ENCODE data around the gene CALHM6.

The CALHM6 gene

DNA sequence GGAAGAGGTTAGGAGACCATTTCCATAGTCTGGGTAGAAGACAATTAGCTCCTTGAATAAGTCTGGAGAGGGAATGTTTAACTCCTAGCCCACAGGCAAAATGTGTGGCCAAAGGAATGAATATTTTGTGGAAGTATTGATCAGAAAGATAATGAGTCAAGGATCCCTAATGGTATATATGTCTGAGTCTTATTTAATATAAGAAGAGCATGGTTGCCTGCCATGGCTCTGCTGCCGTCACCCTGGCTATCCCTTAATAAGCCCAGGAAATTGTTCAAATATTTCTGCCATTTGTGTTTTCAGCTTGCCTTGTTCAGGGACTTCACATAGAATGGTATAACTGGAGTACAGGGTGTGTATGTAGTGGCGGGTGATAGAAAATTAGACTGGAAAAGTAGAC lies 18.1 kb upstream of the CALHM6 start:
- H3K4me3 ChIP-seq (ENCODE audit: low read depth, low read length) = no peak overlapping the region
- TF ChIP-seq CTCF (IDR thresholded peaks at IDR 0.05; ENCODE audit: low read depth, low read length, missing control alignments) = no peak
- DNase-seq (ENCODE audit: low read depth) = no peak
- in situ Hi-C loops (cut with HindIII; ENCODE audit: low sequenced_read_pairs) = no loop called here

DNA sequence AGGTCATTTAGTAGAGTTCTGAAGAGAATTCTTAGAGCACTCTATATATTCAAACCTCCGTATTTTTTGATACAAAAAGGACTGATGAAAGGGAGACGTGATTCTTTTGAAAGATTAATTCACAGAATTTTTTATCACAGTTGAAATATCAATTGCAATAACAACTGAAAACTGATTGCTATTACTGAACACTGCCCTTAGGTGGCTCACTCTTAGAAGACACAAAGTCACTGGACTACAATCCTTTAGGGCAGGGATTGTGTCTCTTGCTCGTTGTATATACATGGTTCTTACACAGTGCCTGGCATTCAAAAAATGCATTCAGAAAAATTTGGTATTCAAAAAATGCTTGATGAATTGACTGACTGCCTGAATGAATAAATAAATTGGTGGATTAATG lies 17.1 kb upstream of the CALHM6 start:
- H3K4me3 ChIP-seq (ENCODE audit: low read depth, low read length) = no peak overlapping the region
- peak; percentile 12 for DNase-seq (ENCODE audit: low read depth)
- peak; percentile 61 for TF ChIP-seq CTCF (IDR thresholded peaks at IDR 0.05; ENCODE audit: low read depth, low read length, missing control alignments)
- in situ Hi-C loops (cut with HindIII; ENCODE audit: low sequenced_read_pairs) = no loop called here

- in situ Hi-C loops (cut with HindIII; ENCODE audit: low sequenced_read_pairs) = no loop called here
- H3K4me3 ChIP-seq (ENCODE audit: low read depth, low read length) = no peak overlapping the region
- no peak for DNase-seq (ENCODE audit: low read depth)
- TF ChIP-seq CTCF (IDR thresholded peaks at IDR 0.05; ENCODE audit: low read depth, low read length, missing control alignments) = no peak
Measured at GRCh38 chr6:116444575-116444974, 16.6 kb upstream of the CALHM6 start.

DNA sequence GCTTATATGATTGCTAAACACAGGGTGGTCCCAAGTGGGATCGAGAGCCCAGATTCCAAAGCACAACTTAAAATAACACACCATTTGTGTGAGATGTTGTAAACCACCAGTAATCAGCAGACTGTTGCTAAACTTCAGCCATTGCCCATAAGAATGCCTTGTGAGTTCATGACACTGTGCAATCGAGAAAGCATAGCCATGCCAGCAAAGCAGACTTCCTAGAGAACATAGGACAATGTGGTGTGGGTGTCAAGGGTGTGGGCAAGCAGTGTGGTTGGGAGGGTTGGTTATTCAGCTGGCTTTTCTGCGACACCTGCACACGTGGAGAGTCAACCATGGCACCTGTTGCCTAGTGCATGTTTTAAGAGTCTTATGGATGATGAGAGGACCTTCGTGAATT lies 16.1 kb upstream of the CALHM6 start:
- TF ChIP-seq CTCF (IDR thresholded peaks at IDR 0.05; ENCODE audit: low read depth, low read length, missing control alignments) = no peak
- no peak for DNase-seq (ENCODE audit: low read depth)
- H3K4me3 ChIP-seq (ENCODE audit: low read depth, low read length) = no peak overlapping the region
- in situ Hi-C loops (cut with HindIII; ENCODE audit: low sequenced_read_pairs) = no loop called here

- in situ Hi-C loops (cut with HindIII; ENCODE audit: low sequenced_read_pairs) = no loop called here
- H3K4me3 ChIP-seq (ENCODE audit: low read depth, low read length) = no peak overlapping the region
- no peak for DNase-seq (ENCODE audit: low read depth)
- TF ChIP-seq CTCF (IDR thresholded peaks at IDR 0.05; ENCODE audit: low read depth, low read length, missing control alignments) = no peak
Measured at GRCh38 chr6:116446399-116446798, 14.8 kb upstream of the CALHM6 start.

GRCh38 chr6:116447052-116447451 lies 14.1 kb upstream of the CALHM6 start:
- in situ Hi-C loops (cut with HindIII; ENCODE audit: low sequenced_read_pairs) = no loop called here
- no peak overlapping the region for H3K4me3 ChIP-seq (ENCODE audit: low read depth, low read length)
- TF ChIP-seq CTCF (IDR thresholded peaks at IDR 0.05; ENCODE audit: low read depth, low read length, missing control alignments) = no peak
- DNase-seq (ENCODE audit: low read depth) = no peak

DNA sequence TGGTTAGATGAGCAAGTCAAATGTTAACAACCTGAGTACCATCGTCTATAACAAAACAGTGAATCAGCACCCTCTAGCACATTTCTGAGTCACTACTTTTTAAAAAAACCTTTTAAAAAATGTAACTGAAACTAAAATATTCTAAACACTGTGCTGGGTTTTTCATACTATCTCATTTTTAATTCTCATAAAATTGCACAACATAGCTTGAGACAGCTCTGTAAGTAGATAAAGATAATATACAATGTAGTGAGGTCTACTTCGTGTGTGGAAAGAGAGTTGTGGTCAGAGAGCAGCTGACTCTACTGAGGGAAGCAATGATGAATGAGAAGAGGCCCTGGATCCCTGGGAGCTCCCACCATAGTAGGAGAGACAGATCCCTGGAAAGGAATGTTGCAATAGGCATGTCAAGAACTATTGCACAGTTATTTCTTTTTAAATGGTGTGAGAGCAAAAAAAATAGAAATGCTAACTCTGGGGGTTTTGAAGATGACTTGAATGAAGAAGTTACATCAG lies 13.6 kb upstream of the CALHM6 start:
- no peak for TF ChIP-seq CTCF (IDR thresholded peaks at IDR 0.05; ENCODE audit: low read depth, low read length, missing control alignments)
- H3K4me3 ChIP-seq (ENCODE audit: low read depth, low read length) = no peak overlapping the region
- peak; percentile 85 for DNase-seq (ENCODE audit: low read depth)
- in situ Hi-C loops (cut with HindIII; ENCODE audit: low sequenced_read_pairs) = no loop called here

Data from astrocyte of the cerebellum (primary cell).